Left ventricle myocardium inferior (tissue), 1 donor: ENCODE results near the gene CEP135. TPM values are rescaled to one million over a fixed set of nuclear protein-coding genes. Genes with fewer than 3 reads are reported as not detected.

Experiments used
- DNase-seq: peaks from one replicate; pipeline ENCODE4 v3.0.0-alpha.2; 2020
- H3K27ac ChIP-seq: fragments of 200-600 bp; replicated peaks from 2 replicates; pipeline ENCODE4 v1.8.0; 2021
- H3K27me3 ChIP-seq: fragments of 200-600 bp; 2 replicates; pipeline ENCODE4 v1.8.0; 2021; ENCODE audit warnings: low read depth
- H3K36me3 ChIP-seq: fragments of 200-600 bp; 2 replicates; pipeline ENCODE4 v1.8.0; 2021
- H3K4me1 ChIP-seq: fragments of 200-600 bp; 2 replicates; pipeline ENCODE4 v1.8.0; 2021
- H3K4me3 ChIP-seq: fragments of 200-600 bp; 2 replicates; pipeline ENCODE4 v1.8.0; 2021; ENCODE audit warnings: mild to moderate bottlenecking, moderate library complexity
- H3K9me3 ChIP-seq: fragments of 200-600 bp; replicated peaks from 2 replicates; pipeline ENCODE4 v1.8.0; 2021
- CTCF ChIP-seq: fragments of 200-600 bp; IDR thresholded peaks from 2 replicates; pipeline ENCODE4 v1.8.0; 2021; ENCODE audit warnings: antibody characterized with exemption, mild to moderate bottlenecking, borderline replicate concordance
- intact Hi-C: fragments of 100-400 bp; cut with micrococcal nuclease; formaldehyde crosslinking; loops from one replicate; pipeline ENCODE4 v1.11.0; 2022
- total RNA-seq: library from RNA; stranded (reverse); fragmentation: NEBNext Ultra II Directional; extraction: Animal tissue kit (Norgen Biotek cat#: 25700); gene quantifications from one replicate; pipeline ENCODE4 v1.2.1, GENCODE V29; 2021
- donor health status: DM: no; HTN: yes; CAD: no; lungs with severe emphysema.

CEP135 gene
- total RNA-seq, 1 donor from 2014 or later = 2.5 TPM

DNA sequence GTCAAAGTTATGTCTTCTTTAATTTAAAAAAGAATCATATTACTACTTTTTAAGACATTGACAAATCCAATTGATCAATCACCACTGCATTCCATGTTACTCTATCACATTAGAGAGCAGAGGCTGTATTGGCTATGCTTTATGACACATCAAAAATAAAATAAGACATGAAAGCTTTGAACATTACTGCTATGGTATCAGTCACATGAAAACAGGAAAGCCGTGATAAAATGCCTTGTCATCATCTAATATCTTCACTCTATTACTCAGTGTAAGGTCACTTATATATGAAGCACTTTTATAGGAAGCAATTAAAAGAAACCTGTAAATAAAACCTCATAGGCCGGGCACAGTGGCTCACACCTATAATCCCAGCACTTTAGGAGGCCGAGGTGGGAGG lies 27.7 kb upstream of the CEP135 start:
- Histone ChIP-seq H3K27ac (no peak overlapping the region), H3K36me3 (no peaks in the 10 kb centered on the region), H3K9me3 (no peaks in the 10 kb centered on the region), H3K4me3 (no peak overlapping the region), H3K27me3 (no peaks in the 10 kb centered on the region), H3K4me1 (no peaks in the 10 kb centered on the region)
- TF ChIP-seq CTCF = no peak
- intact Hi-C loops = no loop called here
- DNase-seq = no peak

- intact Hi-C loops = no loop called here
- Histone ChIP-seq H3K36me3 (no peaks in the 10 kb centered on the region), H3K4me3 (no peak overlapping the region), H3K9me3 (peaks cover 28% of the 10 kb centered on the region), H3K27ac (no peak overlapping the region), H3K27me3 (no peaks in the 10 kb centered on the region), H3K4me1 (no peaks in the 10 kb centered on the region)
- no peak for TF ChIP-seq CTCF
- no peak for DNase-seq
These were observed 23.5 kb upstream of the CEP135 start for GRCh38 chr4:55925241-55925640.

DNA sequence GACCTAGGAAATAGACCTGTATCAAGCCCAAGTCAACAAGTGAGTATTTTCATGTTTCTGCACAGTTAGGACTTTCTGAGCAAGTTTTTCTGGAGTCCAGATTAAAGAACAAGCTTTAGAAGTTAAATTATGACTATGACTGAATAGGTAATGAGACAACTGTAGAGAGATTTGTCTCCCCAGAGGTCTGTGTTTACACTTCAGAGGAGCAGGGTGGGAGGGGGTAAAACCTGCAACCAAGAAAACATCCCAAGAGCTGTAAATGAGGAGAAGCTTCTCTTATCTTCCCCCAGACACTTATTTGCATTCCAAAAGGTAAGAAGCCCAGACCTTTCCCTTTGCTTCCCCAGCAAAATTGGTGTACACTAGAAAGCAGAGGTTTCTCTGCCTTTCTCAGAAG lies 22.1 kb upstream of the CEP135 start:
- Histone ChIP-seq H3K27me3 (no peaks in the 10 kb centered on the region), H3K36me3 (no peaks in the 10 kb centered on the region), H3K27ac (no peak overlapping the region), H3K4me3 (no peak overlapping the region), H3K9me3 (peaks cover 34% of the 10 kb centered on the region), H3K4me1 (no peaks in the 10 kb centered on the region)
- TF ChIP-seq CTCF = no peak
- no peak for DNase-seq
- intact Hi-C loops = no loop called here

DNA sequence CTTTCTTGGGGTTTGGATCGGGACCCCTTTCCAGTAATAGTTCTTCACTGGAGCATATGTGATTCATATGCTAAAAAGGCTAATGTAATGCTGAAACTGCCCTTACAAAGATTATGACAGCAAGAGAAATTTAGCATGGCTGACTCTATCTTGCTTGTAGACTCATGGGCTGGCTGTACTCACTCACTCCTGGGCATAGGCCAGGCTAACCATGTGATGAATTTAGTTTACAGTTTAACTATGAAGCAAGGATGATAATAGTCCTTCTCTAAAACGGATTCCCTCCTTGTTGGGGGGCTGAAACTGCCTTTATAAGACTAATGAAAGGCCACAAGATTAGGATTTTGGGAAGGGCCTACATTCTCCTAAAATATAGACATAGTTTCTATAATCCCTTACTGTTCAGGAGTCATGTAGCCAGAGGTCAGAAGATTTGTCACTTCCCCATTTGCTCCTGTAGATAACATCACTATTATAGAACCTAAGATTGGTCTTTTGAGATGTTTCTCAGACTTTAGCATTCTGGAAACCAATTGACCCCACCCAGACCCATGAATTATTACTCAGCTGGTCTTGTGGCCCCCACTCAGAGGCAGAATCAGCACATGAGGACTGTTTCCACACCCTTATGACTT lies 20.8 kb upstream of the CEP135 start:
- no peak for DNase-seq
- intact Hi-C loops = no loop called here
- no peak for TF ChIP-seq CTCF

GRCh38 chr4:55928846-55929245 lies 19.9 kb upstream of the CEP135 start:
- no peak for TF ChIP-seq CTCF
- H3K9me3 ChIP-seq = peaks cover 48% of the 10 kb centered on the region
- no peaks in the 10 kb centered on the region for H3K27me3 ChIP-seq
- intact Hi-C loops = no loop called here
- no peak overlapping the region for H3K4me3 ChIP-seq
- H3K36me3 ChIP-seq = no peaks in the 10 kb centered on the region
- no peak overlapping the region for H3K27ac ChIP-seq
- no peaks in the 10 kb centered on the region for H3K4me1 ChIP-seq
- DNase-seq = no peak

More for the DNA sequence above, 20.8 kb upstream of the CEP135 start:
- Histone ChIP-seq H3K9me3 (peaks cover 39% of the 10 kb centered on the region), H3K27ac (no peak overlapping the region), H3K4me1 (no peaks in the 10 kb centered on the region), H3K36me3 (no peaks in the 10 kb centered on the region), H3K27me3 (no peaks in the 10 kb centered on the region), H3K4me3 (no peak overlapping the region)
